CD4-positive, alpha-beta T cell treated with Interleukin-12 subunit alpha and Interleukin-12 subunit beta, for 1 hour (primary cell): ENCODE data around the gene GRK1.
"Not testable (repeated sequence)": the region's sequence is repeated elsewhere in the genome, so short reads cannot be mapped to it uniquely, and the experiment has no call there.

Source experiments
- DNase-seq: peaks from one replicate; pipeline ENCODE4 v3.0.0-alpha.2; 2020

Gene GRK1

DNA sequence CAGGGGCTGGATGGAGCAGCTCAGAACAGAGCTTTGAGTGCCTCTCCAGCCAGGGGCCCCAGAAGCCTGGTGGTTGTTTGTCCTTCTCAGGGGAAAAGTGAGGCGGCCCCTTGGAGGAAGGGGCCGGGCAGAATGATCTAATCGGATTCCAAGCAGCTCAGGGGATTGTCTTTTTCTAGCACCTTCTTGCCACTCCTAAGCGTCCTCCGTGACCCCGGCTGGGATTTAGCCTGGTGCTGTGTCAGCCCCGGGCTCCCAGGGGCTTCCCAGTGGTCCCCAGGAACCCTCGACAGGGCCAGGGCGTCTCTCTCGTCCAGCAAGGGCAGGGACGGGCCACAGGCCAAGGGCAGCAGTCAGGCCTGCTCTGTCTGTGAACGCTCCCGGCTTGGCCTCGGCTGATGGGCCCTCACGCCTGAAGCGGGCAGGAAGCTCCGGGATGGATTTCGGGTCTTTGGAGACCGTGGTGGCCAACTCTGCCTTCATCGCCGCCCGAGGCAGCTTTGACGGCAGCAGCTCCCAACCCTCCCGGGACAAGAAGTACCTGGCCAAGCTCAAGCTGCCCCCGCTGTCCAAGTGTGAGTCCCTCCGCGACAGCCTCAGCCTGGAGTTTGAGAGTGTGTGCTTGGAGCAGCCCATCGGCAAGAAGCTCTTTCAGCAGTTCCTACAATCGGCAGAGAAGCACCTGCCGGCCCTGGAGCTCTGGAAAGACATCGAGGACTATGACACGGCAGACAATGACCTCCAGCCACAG lies at the start of gene GRK1:
Gene GRK1 (plus strand): TSS at position 269 of the 751 bp plus-strand sequence. CDS start 168 bp downstream, at position 437.
- no peak for DNase-seq

GRCh38 chr13:113617961-113618360 lies 49.1 kb upstream of the GRK1 start:
- no peak for DNase-seq

DNA sequence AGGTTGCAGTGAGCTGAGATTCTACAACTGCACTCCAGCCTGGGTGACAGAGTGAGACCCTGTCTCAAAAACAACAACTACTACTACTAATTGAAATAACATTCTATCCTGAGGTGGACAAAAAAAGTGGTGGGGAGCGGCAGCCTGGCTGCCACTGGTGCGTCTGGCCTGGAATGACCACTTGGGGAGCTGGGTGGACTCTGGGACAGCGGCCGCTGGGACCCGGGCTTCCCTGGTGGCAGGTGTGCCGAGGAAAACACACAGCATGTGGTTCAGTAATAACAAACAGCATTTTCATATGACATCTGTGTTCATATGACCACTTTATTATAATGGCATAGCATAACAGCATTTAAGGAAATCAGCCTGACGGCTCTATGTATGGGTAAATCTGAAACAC lies 48.6 kb upstream of the GRK1 start:
- no peak for DNase-seq

DNA sequence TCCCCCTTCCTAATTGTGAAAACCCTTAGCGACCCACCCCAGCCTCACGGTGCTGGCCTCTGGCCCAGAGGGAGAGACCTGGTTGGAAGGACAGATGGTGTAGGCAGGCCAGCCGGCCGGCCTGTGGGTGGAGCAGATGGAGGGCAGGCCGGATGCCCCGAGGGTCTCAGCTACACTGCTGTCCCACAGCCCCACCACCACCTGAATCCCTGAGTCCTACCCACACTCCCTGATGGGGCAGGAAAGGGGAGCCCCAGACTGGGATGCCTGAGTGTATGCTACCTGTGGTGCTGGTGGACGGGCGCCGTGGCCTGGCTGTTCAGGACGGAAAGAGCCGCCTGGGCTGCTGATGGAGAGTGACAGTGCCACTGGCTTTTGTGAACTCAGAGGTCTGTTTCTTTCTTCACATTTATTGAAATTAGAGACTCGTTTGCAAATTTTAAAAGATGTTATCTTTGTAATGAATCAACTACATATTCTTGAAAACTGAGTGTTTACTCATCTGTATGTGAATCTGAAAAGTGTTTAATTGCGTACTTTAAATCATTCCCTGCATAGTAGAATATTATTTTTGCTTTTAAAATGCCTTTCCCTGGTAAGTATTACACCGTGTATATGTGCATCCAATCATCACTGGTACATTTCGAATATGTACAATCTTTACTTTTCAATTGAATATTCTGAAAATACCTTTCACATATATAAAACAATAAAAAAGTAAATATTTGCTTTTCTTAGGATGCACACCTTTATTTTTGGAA lies 46.8 kb upstream of the GRK1 start:
- no peak for DNase-seq

GRCh38 chr13:113621046-113621445 lies 46.0 kb upstream of the GRK1 start:
- no peak for DNase-seq

- not testable (repeated sequence) for DNase-seq
Measured at GRCh38 chr13:113621498-113621897, 45.5 kb upstream of the GRK1 start.

GRCh38 chr13:113621986-113622550 lies 45.0 kb upstream of the GRK1 start:
- not testable (repeated sequence) for DNase-seq

DNA sequence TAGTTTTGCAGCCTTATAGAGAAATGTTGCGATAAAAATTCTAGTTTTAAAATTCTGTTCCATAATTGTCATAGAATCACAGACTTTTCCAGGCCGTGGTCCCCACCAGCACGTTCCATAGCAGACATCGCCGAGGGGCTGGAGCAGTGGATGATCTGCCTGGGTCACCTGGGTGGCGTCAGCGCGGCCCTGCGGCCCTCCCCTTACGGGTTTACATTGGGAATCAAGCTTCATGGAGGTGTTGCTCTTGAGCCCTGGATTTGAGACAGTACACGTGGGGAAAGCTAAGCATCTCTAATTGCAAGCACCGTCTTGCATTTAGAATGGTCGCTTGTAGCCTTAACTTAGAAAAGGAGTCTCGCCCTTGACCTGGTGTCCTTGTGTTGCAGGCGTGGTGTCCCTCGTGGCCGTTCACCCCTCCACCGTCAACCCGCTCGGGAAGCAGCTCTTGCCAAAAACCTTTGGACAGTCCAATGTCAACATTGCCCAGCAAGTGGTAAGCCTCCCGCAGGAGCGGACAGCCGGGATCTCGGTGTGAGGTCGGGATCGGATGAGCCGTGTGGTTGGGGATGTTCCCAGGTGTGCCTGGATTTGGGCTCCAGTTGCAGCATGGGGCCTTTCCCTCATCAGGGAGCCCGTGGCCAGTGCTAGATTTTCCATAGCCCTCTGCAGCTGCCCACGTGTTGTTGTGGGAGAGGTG lies 44.1 kb upstream of the GRK1 start:
- DNase-seq, result no peak

- no peak for DNase-seq
Measured at GRCh38 chr13:113623491-113624234, 43.4 kb upstream of the GRK1 start.

GRCh38 chr13:113624235-113624587 lies 42.8 kb upstream of the GRK1 start:
- DNase-seq, result no peak

GRCh38 chr13:113624640-113625304 lies 42.2 kb upstream of the GRK1 start:
- DNase-seq, result not testable (repeated sequence)

DNA sequence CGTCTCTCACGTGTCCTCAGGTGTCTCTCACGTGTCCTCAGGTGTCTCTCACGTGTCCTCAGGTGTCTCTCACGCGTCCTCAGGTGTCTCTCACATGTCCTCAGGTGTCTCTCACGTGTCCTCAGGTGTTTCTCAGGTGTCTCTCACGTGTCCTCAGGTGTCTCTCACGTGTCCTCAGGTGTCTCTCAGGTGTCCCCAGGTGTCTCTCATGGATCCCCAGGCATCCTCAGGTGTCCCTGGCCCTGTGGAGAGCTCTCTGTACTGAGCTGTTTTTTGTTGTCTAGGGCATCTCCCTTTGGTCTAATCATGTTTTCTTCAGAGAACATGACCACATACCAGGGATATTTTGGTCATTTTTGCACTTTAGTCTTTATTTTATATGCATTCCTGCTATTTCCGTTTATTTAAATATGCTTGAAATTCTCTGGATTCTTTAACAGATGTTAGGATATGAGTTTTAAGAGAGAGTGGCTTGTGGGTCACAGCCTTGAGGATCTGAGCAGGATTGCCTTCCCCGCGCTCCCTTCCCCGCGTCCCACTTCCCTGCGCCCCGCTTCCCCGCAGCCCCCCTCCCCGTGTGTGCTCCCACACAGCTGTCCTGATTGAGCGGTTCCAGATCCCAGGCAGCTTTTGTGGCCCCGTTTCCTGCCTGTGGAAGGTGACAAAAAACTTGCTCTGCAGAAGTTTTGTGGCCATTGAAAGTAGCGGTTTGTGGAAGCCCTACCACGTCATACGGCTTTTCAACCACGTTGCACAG lies 40.9 kb upstream of the GRK1 start:
- no peak for DNase-seq

DNA sequence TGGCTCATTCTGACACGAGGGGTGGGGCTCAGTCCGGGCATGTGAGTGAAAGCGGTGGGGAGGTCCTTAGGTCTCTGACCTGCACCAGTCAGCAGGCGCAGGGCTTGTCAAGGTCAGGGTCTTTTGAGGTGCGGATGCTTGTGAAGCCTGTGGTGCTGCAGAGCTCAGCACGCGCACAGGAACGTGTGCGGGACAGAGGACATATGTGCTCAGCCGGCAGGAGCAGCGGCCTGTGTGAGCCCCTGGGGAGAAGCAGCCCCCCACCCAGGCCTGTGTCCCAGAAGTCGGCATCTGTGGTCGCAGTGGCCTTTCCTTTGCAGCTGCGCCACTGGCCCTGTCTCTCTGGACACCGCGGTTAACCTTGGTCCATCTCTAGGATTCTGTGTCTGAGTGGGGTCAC lies 39.9 kb upstream of the GRK1 start:
- DNase-seq, result no peak

DNA sequence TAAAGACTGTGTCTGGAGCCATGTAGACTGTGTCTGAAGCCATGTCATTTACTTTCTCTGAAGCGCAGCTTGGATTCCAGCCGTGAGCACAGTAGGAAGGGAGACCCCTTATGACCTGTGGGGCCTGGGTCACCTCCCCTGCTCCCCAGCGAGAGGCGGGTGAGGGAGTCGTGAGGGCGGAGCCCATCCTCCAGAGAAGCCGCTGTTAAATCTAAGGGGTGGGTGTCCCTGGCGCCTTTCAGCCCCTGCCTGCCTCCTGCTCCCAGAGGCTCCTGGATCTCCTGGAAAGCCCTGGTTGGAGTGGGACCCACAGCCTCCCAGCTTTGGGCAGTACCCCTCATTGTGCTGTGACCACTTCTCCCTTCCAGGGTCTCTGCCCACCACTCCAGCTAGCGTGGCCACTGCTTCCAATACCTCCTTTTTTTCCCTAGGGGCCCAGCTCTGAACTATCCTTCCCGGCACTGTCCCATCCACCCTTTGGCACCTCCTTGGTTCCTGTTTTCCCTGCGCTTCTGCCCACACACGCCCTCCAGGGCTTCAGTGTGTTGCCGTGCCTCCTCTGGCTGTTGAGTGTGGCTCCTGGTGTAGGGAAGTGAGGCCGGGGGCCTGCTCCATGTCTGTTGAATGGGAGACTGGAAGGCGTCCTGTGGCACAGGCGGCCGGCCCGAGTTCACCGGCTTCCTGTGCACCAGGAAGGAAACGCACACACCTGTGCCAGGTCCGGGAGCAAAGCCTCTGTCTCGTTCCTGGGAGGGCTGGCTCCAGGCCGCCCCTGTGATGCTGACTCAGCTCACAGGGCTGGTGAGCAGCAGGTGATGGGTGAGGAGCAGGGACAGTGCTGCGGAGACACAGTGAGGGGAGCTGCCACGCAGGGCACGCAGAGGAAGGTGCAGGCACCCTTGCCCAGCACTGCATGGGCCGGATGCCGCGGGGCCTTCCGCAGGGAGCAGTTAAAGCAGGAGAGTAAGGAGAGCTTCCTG lies 38.4 kb upstream of the GRK1 start:
- DNase-seq, result no peak

- DNase-seq, result no peak
Measured at GRCh38 chr13:113629866-113630265, 37.2 kb upstream of the GRK1 start.

DNA sequence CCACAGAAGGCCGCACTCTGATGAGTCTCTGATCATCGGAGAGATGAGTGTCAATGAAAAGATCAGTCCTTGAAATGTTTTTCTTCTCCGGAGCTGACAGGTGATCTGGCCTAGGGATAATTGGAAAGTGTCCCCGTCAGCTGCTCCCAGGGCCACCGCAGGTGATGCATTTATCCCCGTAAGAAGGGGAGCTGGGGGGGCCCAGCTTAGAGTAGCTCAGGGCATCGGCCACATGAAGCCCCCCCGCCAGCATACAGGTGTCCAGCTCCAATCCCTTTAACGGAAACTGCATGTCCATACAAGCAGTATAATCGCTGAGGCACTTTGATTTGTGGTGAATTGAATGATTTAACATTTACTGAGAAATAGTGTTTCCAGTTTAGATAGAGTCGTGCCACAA lies 36.7 kb upstream of the GRK1 start:
- no peak for DNase-seq

- no peak for DNase-seq
Measured at GRCh38 chr13:113630804-113631203, 36.2 kb upstream of the GRK1 start.

DNA sequence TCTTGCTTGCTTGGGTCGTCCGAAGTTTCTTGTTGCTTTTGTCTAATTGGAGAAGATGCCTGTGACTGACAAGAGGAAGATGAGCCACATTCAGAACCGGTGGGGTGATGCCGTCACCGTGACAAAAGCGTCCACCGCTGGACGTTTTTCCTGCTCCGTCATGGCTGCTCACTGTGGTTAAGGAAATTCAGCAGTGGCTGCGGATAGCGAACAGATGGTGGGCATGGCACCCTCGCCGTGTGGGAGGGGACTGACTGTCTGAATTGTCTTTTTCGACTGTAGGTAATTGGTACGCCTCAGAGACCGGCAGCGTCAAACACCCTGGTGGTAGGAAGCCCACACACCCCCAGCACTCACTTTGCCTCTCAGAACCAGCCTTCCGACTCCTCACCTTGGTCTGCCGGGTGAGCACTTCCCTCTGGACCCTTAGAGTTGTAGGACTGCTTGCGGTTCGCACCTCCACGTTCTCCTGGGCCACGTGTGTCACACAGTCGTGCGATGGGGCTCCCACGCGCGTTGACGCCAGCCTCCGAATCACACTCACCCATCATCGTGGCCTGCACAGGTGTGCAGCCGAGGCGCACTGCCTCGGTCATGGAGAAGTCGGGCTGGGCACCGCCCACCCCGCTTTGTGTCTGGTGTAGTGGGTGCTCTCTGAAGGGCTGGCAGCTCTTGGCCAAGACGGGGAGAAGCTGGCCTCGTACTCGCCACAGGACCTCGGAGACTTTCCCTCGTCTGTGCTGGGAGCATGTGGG lies 35.5 kb upstream of the GRK1 start:
- DNase-seq, result no peak
